Measurements from ENCODE around the gene DCAF6. TPM values are rescaled to one million over a fixed set of nuclear protein-coding genes. Genes with fewer than 3 reads are reported as not detected.

DCAF6 gene
- total RNA-seq, 1 experiment from 2014 or later, result 41.9 TPM

- Histone ChIP-seq H3K4me3 (ENCODE audit: low read depth, low read length) (no peak overlapping the region), H3K36me3 (ENCODE audit: control insufficient read depth, insufficient read depth, low read length) (no peaks in the 10 kb centered on the region; the same call in 1 of the 2 replicates), H3K9me3 (no peaks in the 10 kb centered on the region), H3K4me1 (no peaks in the 10 kb centered on the region), H3K27me3 (replicated peaks; ENCODE audit: control insufficient read depth, insufficient read depth, low read length) (no peaks in the 10 kb centered on the region)
- H3K27me3 Mint-ChIP-seq (ENCODE audit: insufficient read depth, unreplicated experiment), result no peaks in the 10 kb centered on the region
- no peak for DNase-seq
- H3K9me3 Mint-ChIP-seq (ENCODE audit: unreplicated experiment), result no peaks in the 10 kb centered on the region
- intact Hi-C loops (cut with micrococcal nuclease; ENCODE audit: unreplicated experiment), result no loop called here
- no TSS peak for BruUV-seq (replicated peaks)
- TF ChIP-seq CTCF (IDR thresholded peaks at IDR 0.05; ENCODE audit: insufficient read depth in 1 of 2, low read depth in 1 of 2, low read length in 1 of 2, severe bottlenecking in 1 of 2, unreplicated experiment in 1 of 2), result no peak
- CTCF ChIA-PET, result interaction anchor here (1.4 kb wide), 1 partner anchor 18 kb away, joined by 3 read pairs; no protein-coding TSS in a partner anchor
- no peak overlapping the region for H3K27ac Mint-ChIP-seq (ENCODE audit: unreplicated experiment)
- POLR2A ChIA-PET, result no interaction called here
- no peaks in the 10 kb centered on the region for H3K4me1 Mint-ChIP-seq (ENCODE audit: low read depth, unreplicated experiment)
- H3K36me3 Mint-ChIP-seq (ENCODE audit: insufficient read depth, unreplicated experiment), result peaks cover 47% of the 10 kb centered on the region
- H3K4me3 Mint-ChIP-seq (ENCODE audit: unreplicated experiment), result no peak overlapping the region
Measured at GRCh38 chr1:168100315-168101002, 164.0 kb downstream of the DCAF6 start.

- ChIA-PET POLR2A (no interaction called here), CTCF (interaction anchor here (0.5 kb wide), 1 partner anchor 274 kb away, joined by 4 read pairs; no protein-coding TSS in a partner anchor)
- H3K4me1 Mint-ChIP-seq (ENCODE audit: low read depth, unreplicated experiment), result no peaks in the 10 kb centered on the region
- no peaks in the 10 kb centered on the region for H3K9me3 Mint-ChIP-seq (ENCODE audit: unreplicated experiment)
- no peaks in the 10 kb centered on the region for H3K9me3 ChIP-seq
- no peaks in the 10 kb centered on the region; the same call in none of the 2 replicates for H3K36me3 ChIP-seq (ENCODE audit: control insufficient read depth, insufficient read depth, low read length)
- H3K27me3 Mint-ChIP-seq (ENCODE audit: insufficient read depth, unreplicated experiment), result no peaks in the 10 kb centered on the region
- intact Hi-C loops (cut with micrococcal nuclease; ENCODE audit: unreplicated experiment), result no loop called here
- no peaks in the 10 kb centered on the region for H3K4me1 ChIP-seq
- no peaks in the 10 kb centered on the region for H3K27me3 ChIP-seq (replicated peaks; ENCODE audit: control insufficient read depth, insufficient read depth, low read length)
- no TSS peak for BruUV-seq (replicated peaks)
- H3K36me3 Mint-ChIP-seq (ENCODE audit: insufficient read depth, unreplicated experiment), result peaks cover 43% of the 10 kb centered on the region
- no peak overlapping the region for H3K27ac Mint-ChIP-seq (ENCODE audit: unreplicated experiment)
- no peak overlapping the region for H3K4me3 Mint-ChIP-seq (ENCODE audit: unreplicated experiment)
- peak in 1 of 2 experiments; percentile 8 for DNase-seq
- TF ChIP-seq CTCF (IDR thresholded peaks at IDR 0.05; ENCODE audit: insufficient read depth in 1 of 2, low read depth in 1 of 2, low read length in 1 of 2, severe bottlenecking in 1 of 2, unreplicated experiment in 1 of 2), result no peak
- H3K4me3 ChIP-seq (ENCODE audit: low read depth, low read length), result no peak overlapping the region
Measured at GRCh38 chr1:168101336-168101735, 164.9 kb downstream of the DCAF6 start.

- TF ChIP-seq CTCF (IDR thresholded peaks at IDR 0.05; ENCODE audit: insufficient read depth in 1 of 2, low read depth in 1 of 2, low read length in 1 of 2, severe bottlenecking in 1 of 2, unreplicated experiment in 1 of 2), result no peak
Measured at GRCh38 chr1:168102487-168102886, 166.0 kb downstream of the DCAF6 start.

More at GRCh38 chr1:168102487-168102886, 166.0 kb downstream of the DCAF6 start:
- BruUV-seq (replicated peaks), result no TSS peak
- Histone ChIP-seq H3K4me1 (no peaks in the 10 kb centered on the region), H3K27me3 (replicated peaks; ENCODE audit: control insufficient read depth, insufficient read depth, low read length) (no peaks in the 10 kb centered on the region), H3K9me3 (no peaks in the 10 kb centered on the region), H3K36me3 (ENCODE audit: control insufficient read depth, insufficient read depth, low read length) (no peaks in the 10 kb centered on the region; the same call in none of the 2 replicates), H3K4me3 (ENCODE audit: low read depth, low read length) (no peak overlapping the region)
- ChIA-PET POLR2A (interaction anchor here (0.7 kb wide), 1 partner anchor 328 kb away, joined by 7 read pairs; no protein-coding TSS in a partner anchor), CTCF (interaction anchor here (0.6 kb wide), 1 partner anchor 123 kb away, joined by 6 read pairs; the partner anchor contains the start of gene SFT2D2)
- DNase-seq, result no peak
- no peaks in the 10 kb centered on the region for H3K27me3 Mint-ChIP-seq (ENCODE audit: insufficient read depth, unreplicated experiment)
- H3K4me1 Mint-ChIP-seq (ENCODE audit: low read depth, unreplicated experiment), result peaks cover 6% of the 10 kb centered on the region
- H3K9me3 Mint-ChIP-seq (ENCODE audit: unreplicated experiment), result no peaks in the 10 kb centered on the region
- no peak overlapping the region for H3K4me3 Mint-ChIP-seq (ENCODE audit: unreplicated experiment)
- H3K36me3 Mint-ChIP-seq (ENCODE audit: insufficient read depth, unreplicated experiment), result peaks cover 40% of the 10 kb centered on the region
- intact Hi-C loops (cut with micrococcal nuclease; ENCODE audit: unreplicated experiment), result no loop called here
- H3K27ac Mint-ChIP-seq (ENCODE audit: unreplicated experiment), result no peak overlapping the region
